ENCODE data around the gene NCAM2.

The NCAM2 gene

GRCh38 chr21:21057349-21058062 lies 59.3 kb downstream of the NCAM2 start:
- no peak for DNase-seq (ENCODE audit: low read depth)
- TF ChIP-seq CTCF (IDR thresholded peaks at IDR 0.05; ENCODE audit: control insufficient read depth, insufficient read depth, low read depth, low read length, missing control alignments) = no peak
- no peak overlapping the region for H3K4me3 ChIP-seq (ENCODE audit: control insufficient read depth, low read depth, low read length)

GRCh38 chr21:21063828-21064227 lies 65.6 kb downstream of the NCAM2 start:
- DNase-seq (ENCODE audit: low read depth) = no peak
- H3K4me3 ChIP-seq (ENCODE audit: control insufficient read depth, low read depth, low read length) = no peak overlapping the region
- TF ChIP-seq CTCF (IDR thresholded peaks at IDR 0.05; ENCODE audit: control insufficient read depth, insufficient read depth, low read depth, low read length, missing control alignments) = no peak

- H3K4me3 ChIP-seq (ENCODE audit: control insufficient read depth, low read depth, low read length) = no peak overlapping the region
- no peak for DNase-seq (ENCODE audit: low read depth)
- no peak for TF ChIP-seq CTCF (IDR thresholded peaks at IDR 0.05; ENCODE audit: control insufficient read depth, insufficient read depth, low read depth, low read length, missing control alignments)
These were observed 66.1 kb downstream of the NCAM2 start for GRCh38 chr21:21064353-21064752.

GRCh38 chr21:21067375-21067774 lies 69.2 kb downstream of the NCAM2 start:
- DNase-seq (ENCODE audit: low read depth) = no peak
- TF ChIP-seq CTCF (IDR thresholded peaks at IDR 0.05; ENCODE audit: control insufficient read depth, insufficient read depth, low read depth, low read length, missing control alignments) = no peak
- no peak overlapping the region for H3K4me3 ChIP-seq (ENCODE audit: control insufficient read depth, low read depth, low read length)

- TF ChIP-seq CTCF (IDR thresholded peaks at IDR 0.05; ENCODE audit: control insufficient read depth, insufficient read depth, low read depth, low read length, missing control alignments) = no peak
- no peak for DNase-seq (ENCODE audit: low read depth)
- H3K4me3 ChIP-seq (ENCODE audit: control insufficient read depth, low read depth, low read length) = no peak overlapping the region
These were observed 76.1 kb downstream of the NCAM2 start for GRCh38 chr21:21074305-21074704.

- TF ChIP-seq CTCF (IDR thresholded peaks at IDR 0.05; ENCODE audit: control insufficient read depth, insufficient read depth, low read depth, low read length, missing control alignments) = no peak
- DNase-seq (ENCODE audit: low read depth) = no peak
These were observed 77.8 kb downstream of the NCAM2 start for GRCh38 chr21:21076051-21076450.

More at GRCh38 chr21:21076051-21076450, 77.8 kb downstream of the NCAM2 start:
- H3K4me3 ChIP-seq (ENCODE audit: control insufficient read depth, low read depth, low read length) = no peak overlapping the region

All from AG09309 (cell line).